OCI-LY3 (cell line): Measurements from ENCODE around the gene COLQ.

Experiments
- EZH2phosphoT487 ChIP-seq: fragments of 200-600 bp; shearing (Covaris generic); IDR thresholded peaks from 2 replicates; pipeline ENCODE4 v1.6.1; 2018; ENCODE audit warnings: antibody characterized with exemption, mixed run types, low read depth
- TF ChIP-seq, protein P1 (sequence below): fragments of 200-600, 300-600 bp; sonication (generic); IDR thresholded peaks from 2 replicates; pipeline ENCODE4 v1.5.1; 2014; ENCODE audit warnings: antibody characterized with exemption, low read length, low read depth

DNA sequence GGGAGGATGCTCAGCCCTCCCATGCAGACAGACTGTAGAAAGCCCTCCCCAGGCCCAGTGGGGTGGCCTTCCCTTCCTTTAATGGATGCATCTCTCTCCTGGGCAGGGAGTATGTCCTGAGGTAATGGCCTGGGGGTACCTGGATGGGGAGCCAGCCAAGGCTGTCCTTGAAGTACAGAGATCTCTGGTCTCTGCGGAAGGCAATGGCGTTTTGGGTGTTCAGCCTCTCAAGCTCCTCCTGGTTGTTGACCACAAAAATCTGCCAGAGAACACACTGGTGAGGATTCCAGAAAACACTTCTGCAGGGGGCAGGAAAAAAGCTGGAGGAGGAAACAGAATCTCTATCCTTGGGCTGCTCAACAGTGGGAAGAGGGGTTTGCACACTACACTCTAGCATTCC, 65.2 kb downstream of the COLQ start:
- no peak for TF ChIP-seq EZH2phosphoT487
- TF ChIP-seq, protein P1, sequence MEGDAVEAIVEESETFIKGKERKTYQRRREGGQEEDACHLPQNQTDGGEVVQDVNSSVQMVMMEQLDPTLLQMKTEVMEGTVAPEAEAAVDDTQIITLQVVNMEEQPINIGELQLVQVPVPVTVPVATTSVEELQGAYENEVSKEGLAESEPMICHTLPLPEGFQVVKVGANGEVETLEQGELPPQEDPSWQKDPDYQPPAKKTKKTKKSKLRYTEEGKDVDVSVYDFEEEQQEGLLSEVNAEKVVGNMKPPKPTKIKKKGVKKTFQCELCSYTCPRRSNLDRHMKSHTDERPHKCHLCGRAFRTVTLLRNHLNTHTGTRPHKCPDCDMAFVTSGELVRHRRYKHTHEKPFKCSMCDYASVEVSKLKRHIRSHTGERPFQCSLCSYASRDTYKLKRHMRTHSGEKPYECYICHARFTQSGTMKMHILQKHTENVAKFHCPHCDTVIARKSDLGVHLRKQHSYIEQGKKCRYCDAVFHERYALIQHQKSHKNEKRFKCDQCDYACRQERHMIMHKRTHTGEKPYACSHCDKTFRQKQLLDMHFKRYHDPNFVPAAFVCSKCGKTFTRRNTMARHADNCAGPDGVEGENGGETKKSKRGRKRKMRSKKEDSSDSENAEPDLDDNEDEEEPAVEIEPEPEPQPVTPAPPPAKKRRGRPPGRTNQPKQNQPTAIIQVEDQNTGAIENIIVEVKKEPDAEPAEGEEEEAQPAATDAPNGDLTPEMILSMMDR: no peak
